Type B pancreatic cell (in vitro differentiated cells): ENCODE data around the gene IL34. TPM values are rescaled to one million over a fixed set of nuclear protein-coding genes. Genes with fewer than 3 reads are reported as not detected.

ENCODE experiments used
- DNase-seq: peaks from one replicate; pipeline ENCODE4 v3.0.0; 2021; ENCODE audit warnings: mixed read lengths; ENCODE audit not compliant: unreplicated experiment; ENCODE audit errors: extremely low spot score
- H3K27ac Mint-ChIP-seq: 2 replicates; pipeline ENCODE4 v1.8.0; 2021; ENCODE audit warnings: mild to moderate bottlenecking, mixed read lengths
- H3K27me3 Mint-ChIP-seq: 2 replicates; pipeline ENCODE4 v1.8.0; 2021; ENCODE audit warnings: mixed read lengths
- H3K36me3 Mint-ChIP-seq: 2 replicates; pipeline ENCODE4 v1.8.0; 2021; ENCODE audit warnings: mixed read lengths
- H3K4me1 Mint-ChIP-seq: one replicate; pipeline ENCODE4 v1.8.0; 2021; ENCODE audit warnings: mixed read lengths; ENCODE audit not compliant: unreplicated experiment
- H3K4me3 Mint-ChIP-seq: 2 replicates; pipeline ENCODE4 v1.8.0; 2021; ENCODE audit warnings: mild to moderate bottlenecking, mixed read lengths
- H3K9me3 Mint-ChIP-seq: 2 replicates; pipeline ENCODE4 v1.8.0; 2021; ENCODE audit warnings: mixed read lengths
- CTCF ChIP-seq: fragments of 200-600 bp; sonication (generic); conservative IDR thresholded peaks from 2 replicates; pipeline ENCODE4 v1.5.0; 2021; ENCODE audit warnings: antibody characterized with exemption, mild to moderate bottlenecking
- total RNA-seq: library from RNA; stranded (reverse); gene quantifications from 2 replicates; pipeline ENCODE4 v1.2.1, GENCODE V29; 2021; ENCODE audit warnings: low replicate concordance

The IL34 gene
- total RNA-seq, 1 donor from 2014 or later = not detected

GRCh38 chr16:70683146-70683944 is 37.0 kb downstream of the IL34 start:
- H3K27me3 Mint-ChIP-seq = no peaks in the 10 kb centered on the region
- TF ChIP-seq CTCF = no peak
- H3K4me1 Mint-ChIP-seq = peaks cover 27% of the 10 kb centered on the region
- H3K4me3 Mint-ChIP-seq = peak overlapping the region; percentile 76
- DNase-seq = no peak
- H3K36me3 Mint-ChIP-seq = no peaks in the 10 kb centered on the region
- H3K27ac Mint-ChIP-seq = peak overlapping the region; percentile 74
- H3K9me3 Mint-ChIP-seq = no peaks in the 10 kb centered on the region

- Mint-ChIP-seq H3K27me3 (no peaks in the 10 kb centered on the region), H3K27ac (no peak overlapping the region), H3K9me3 (no peaks in the 10 kb centered on the region), H3K4me3 (peak overlapping the region; percentile 87), H3K36me3 (no peaks in the 10 kb centered on the region), H3K4me1 (peaks cover 31% of the 10 kb centered on the region)
- DNase-seq = no peak
- TF ChIP-seq CTCF = no peak
Observed at GRCh38 chr16:70684146-70685060, 38.0 kb downstream of the IL34 start.

GRCh38 chr16:70685061-70685937 is 38.9 kb downstream of the IL34 start:
- Mint-ChIP-seq H3K4me1 (peaks cover 31% of the 10 kb centered on the region), H3K27ac (no peak overlapping the region), H3K36me3 (no peaks in the 10 kb centered on the region), H3K9me3 (no peaks in the 10 kb centered on the region), H3K27me3 (no peaks in the 10 kb centered on the region), H3K4me3 (peak overlapping the region; percentile 87)
- no peak for DNase-seq
- TF ChIP-seq CTCF = no peak

GRCh38 chr16:70685938-70686375 is 39.6 kb downstream of the IL34 start, which contains the start of gene MTSS2:
MTSS2 (minus strand) TSS chr16:70686053; CDS start chr16:70685791, 262 bp downstream.
- DNase-seq = peak; percentile 91
- no peaks in the 10 kb centered on the region for H3K27me3 Mint-ChIP-seq
- H3K27ac Mint-ChIP-seq = peak within 1 kb of the TSS; percentile 68
- H3K4me3 Mint-ChIP-seq = peak within 1 kb of the TSS; percentile 87
- no peaks in the 10 kb centered on the region for H3K36me3 Mint-ChIP-seq
- H3K9me3 Mint-ChIP-seq = no peaks in the 10 kb centered on the region
- peaks cover 36% of the 10 kb centered on the region for H3K4me1 Mint-ChIP-seq
- TF ChIP-seq CTCF = no peak
